ENCODE data around the gene GTSE1.

GRCh38 chr22:46267431-46268279 is 29.0 kb upstream of the GTSE1 start, which contains the start of gene TTC38:
- TF ChIP-seq, protein P1, sequence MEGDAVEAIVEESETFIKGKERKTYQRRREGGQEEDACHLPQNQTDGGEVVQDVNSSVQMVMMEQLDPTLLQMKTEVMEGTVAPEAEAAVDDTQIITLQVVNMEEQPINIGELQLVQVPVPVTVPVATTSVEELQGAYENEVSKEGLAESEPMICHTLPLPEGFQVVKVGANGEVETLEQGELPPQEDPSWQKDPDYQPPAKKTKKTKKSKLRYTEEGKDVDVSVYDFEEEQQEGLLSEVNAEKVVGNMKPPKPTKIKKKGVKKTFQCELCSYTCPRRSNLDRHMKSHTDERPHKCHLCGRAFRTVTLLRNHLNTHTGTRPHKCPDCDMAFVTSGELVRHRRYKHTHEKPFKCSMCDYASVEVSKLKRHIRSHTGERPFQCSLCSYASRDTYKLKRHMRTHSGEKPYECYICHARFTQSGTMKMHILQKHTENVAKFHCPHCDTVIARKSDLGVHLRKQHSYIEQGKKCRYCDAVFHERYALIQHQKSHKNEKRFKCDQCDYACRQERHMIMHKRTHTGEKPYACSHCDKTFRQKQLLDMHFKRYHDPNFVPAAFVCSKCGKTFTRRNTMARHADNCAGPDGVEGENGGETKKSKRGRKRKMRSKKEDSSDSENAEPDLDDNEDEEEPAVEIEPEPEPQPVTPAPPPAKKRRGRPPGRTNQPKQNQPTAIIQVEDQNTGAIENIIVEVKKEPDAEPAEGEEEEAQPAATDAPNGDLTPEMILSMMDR (IDR thresholded peaks at IDR 0.05; ENCODE audit: insufficient read depth, low read length, poor library complexity, severe bottlenecking): no peak
- no peak for TF ChIP-seq EZH2phosphoT487 (conservative IDR thresholded peaks at IDR 0.05; ENCODE audit: low read length)

Data from SU-DHL-6 (cell line).